Upper lobe of right lung (tissue), 1 donor: ENCODE measurements around the gene ABCC1. TPM values are rescaled to one million over a fixed set of nuclear protein-coding genes. Genes with fewer than 3 reads are reported as not detected.

Source experiments
- ATAC-seq: fragments of 200-7000 bp; cut with Tn5 transposase; one replicate; pipeline ENCODE4 v1.9.1; 2020; ENCODE audit warnings: mild to moderate bottlenecking, moderate library complexity
- DNase-seq: peaks from one replicate; pipeline ENCODE4 v3.0.0-alpha.2; 2020
- H3K27ac ChIP-seq: fragments of 200-600 bp; one replicate; pipeline ENCODE4 v1.8.0; 2022
- H3K27me3 ChIP-seq: fragments of 200-600 bp; one replicate; pipeline ENCODE4 v1.8.0; 2022; ENCODE audit warnings: mild to moderate bottlenecking
- H3K36me3 ChIP-seq: fragments of 200-600 bp; one replicate; pipeline ENCODE4 v1.8.0; 2022
- H3K4me1 ChIP-seq: fragments of 200-600 bp; one replicate; pipeline ENCODE4 v1.8.0; 2022
- H3K4me3 ChIP-seq: fragments of 200-600 bp; one replicate; pipeline ENCODE4 v1.8.0; 2022; ENCODE audit warnings: mild to moderate bottlenecking
- H3K9me3 ChIP-seq: fragments of 200-600 bp; one replicate; pipeline ENCODE4 v1.8.0; 2022
- CTCF ChIP-seq: fragments of 200-600 bp; IDR thresholded peaks from one replicate; pipeline ENCODE4 v1.8.0; 2022; ENCODE audit warnings: antibody characterized with exemption
- intact Hi-C: fragments of 100-400 bp; cut with DNase I; formaldehyde crosslinking; loops from one replicate; pipeline ENCODE4 v1.11.0; 2022
- total RNA-seq: library from RNA; stranded (reverse); fragmentation: NEBNext Ultra II Directional; extraction: Animal tissue kit (Norgen Biotek cat#: 25700); gene quantifications from one replicate; pipeline ENCODE4 v1.2.1, GENCODE V29; 2021
- donor health status: DM: no; HTN: yes; CAD: no; lungs with severe emphysema.

The ABCC1 gene
- total RNA-seq, 1 donor from 2014 or later = 50.6 TPM

DNA sequence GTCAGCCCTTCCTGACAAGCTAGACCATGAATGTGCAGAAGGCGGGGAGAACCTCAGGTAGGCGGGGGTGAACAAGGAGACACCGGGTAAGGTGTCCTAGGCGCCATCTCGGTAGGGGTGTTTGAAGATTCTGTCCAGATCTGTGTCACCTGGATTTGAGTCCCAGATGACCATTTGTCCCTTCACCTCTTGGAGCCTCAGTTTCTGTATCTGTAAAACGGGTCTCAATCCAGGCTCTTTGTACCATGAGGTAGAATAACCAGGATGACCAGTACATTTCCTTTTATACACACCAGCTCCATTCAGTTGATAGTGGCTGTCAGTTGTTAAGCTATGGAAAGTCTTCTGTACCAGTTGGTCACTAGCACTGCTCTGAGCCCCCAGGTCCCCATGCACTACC, 187.2 kb downstream of the ABCC1 start:
- intact Hi-C loops = no loop called here
- Histone ChIP-seq H3K4me1 (no peaks in the 10 kb centered on the region), H3K4me3 (no peak overlapping the region), H3K9me3 (no peaks in the 10 kb centered on the region), H3K27me3 (no peaks in the 10 kb centered on the region), H3K27ac (no peak overlapping the region), H3K36me3 (peaks cover 97% of the 10 kb centered on the region)
- no peak for ATAC-seq
- DNase-seq = no peak
- TF ChIP-seq CTCF = no peak

- H3K27ac ChIP-seq = no peak overlapping the region
- no peaks in the 10 kb centered on the region for H3K27me3 ChIP-seq
- intact Hi-C loops = no loop called here
- ATAC-seq = no peak
- H3K4me3 ChIP-seq = no peak overlapping the region
- TF ChIP-seq CTCF = no peak
- peaks cover 97% of the 10 kb centered on the region for H3K36me3 ChIP-seq
- H3K9me3 ChIP-seq = no peaks in the 10 kb centered on the region
- no peak for DNase-seq
- no peaks in the 10 kb centered on the region for H3K4me1 ChIP-seq
Measured at GRCh38 chr16:16137110-16137509, 187.7 kb downstream of the ABCC1 start.

DNA sequence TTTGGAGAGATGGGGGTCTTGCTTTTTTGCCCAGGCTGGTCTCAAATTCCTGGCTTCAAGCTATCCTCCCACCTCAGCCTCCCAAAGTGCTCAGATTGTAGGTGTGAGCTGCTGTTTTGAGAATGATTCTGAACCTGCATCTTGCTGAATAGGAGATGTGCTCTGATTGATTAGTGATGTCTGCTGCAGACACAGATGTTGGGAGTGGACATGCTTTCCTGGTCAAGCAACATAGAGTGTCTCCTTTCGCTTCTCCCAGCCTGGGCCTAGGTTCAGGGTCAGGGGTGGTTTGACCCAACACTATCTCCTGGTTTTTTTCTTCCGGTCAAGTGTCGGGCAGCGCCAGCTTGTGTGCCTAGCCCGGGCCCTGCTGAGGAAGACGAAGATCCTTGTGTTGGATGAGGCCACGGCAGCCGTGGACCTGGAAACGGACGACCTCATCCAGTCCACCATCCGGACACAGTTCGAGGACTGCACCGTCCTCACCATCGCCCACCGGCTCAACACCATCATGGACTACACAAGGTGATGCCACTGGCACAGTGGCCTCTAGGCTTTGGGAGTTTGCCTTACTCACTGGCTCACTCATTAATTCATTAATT, 188.7 kb downstream of the ABCC1 start:
- TF ChIP-seq CTCF = no peak
- Histone ChIP-seq H3K27ac (no peak overlapping the region), H3K36me3 (peaks cover 97% of the 10 kb centered on the region), H3K27me3 (no peaks in the 10 kb centered on the region), H3K4me1 (no peaks in the 10 kb centered on the region), H3K4me3 (no peak overlapping the region), H3K9me3 (no peaks in the 10 kb centered on the region)
- ATAC-seq (no peak), DNase-seq (no peak)
- intact Hi-C loops = no loop called here

GRCh38 chr16:16139061-16139460, 189.6 kb downstream of the ABCC1 start:
- ATAC-seq (no peak), DNase-seq (no peak)
- Histone ChIP-seq H3K4me3 (no peak overlapping the region), H3K36me3 (peaks cover 87% of the 10 kb centered on the region), H3K9me3 (no peaks in the 10 kb centered on the region), H3K4me1 (no peaks in the 10 kb centered on the region), H3K27me3 (no peaks in the 10 kb centered on the region), H3K27ac (no peak overlapping the region)
- intact Hi-C loops = no loop called here
- no peak for TF ChIP-seq CTCF

DNA sequence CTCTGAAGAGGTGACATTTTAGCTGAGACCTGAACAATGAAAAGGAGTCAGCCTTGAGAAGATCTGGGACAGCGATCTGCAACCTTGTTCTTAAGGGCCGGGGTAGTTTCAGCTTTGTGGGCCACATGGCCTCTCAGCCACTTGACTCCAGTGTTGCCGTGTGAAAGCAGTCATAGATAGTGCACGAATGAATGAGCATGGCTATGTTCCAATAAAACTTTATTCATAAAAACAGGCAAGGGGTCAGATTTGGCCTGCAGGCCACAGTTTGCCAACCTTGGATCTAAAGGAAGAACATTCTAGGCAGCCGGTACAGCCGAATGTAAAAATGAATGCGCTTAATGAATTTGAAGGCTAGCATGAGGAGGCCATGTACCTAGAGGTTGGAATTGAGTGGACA, 190.4 kb downstream of the ABCC1 start:
- Histone ChIP-seq H3K4me3 (no peak overlapping the region), H3K27me3 (no peaks in the 10 kb centered on the region), H3K27ac (no peak overlapping the region), H3K9me3 (no peaks in the 10 kb centered on the region), H3K36me3 (peaks cover 80% of the 10 kb centered on the region), H3K4me1 (no peaks in the 10 kb centered on the region)
- intact Hi-C loops = no loop called here
- DNase-seq (no peak), ATAC-seq (no peak)
- no peak for TF ChIP-seq CTCF

GRCh38 chr16:16140537-16140936, 191.1 kb downstream of the ABCC1 start:
- ATAC-seq = no peak
- TF ChIP-seq CTCF = no peak
- H3K27ac ChIP-seq = no peak overlapping the region
- no peaks in the 10 kb centered on the region for H3K9me3 ChIP-seq
- H3K27me3 ChIP-seq = no peaks in the 10 kb centered on the region
- H3K4me3 ChIP-seq = no peak overlapping the region
- no peak for DNase-seq
- H3K36me3 ChIP-seq = peaks cover 73% of the 10 kb centered on the region
- H3K4me1 ChIP-seq = no peaks in the 10 kb centered on the region
- intact Hi-C loops = no loop called here
